IMR-90 (cell line): ENCODE data around the gene TAAR1. TPM values are rescaled to one million over a fixed set of nuclear protein-coding genes. Genes with fewer than 3 reads are reported as not detected.

ENCODE experiments used
- ATAC-seq: fragments of 200-7000 bp; cut with Tn5 transposase; 2 replicates; pipeline ENCODE4 v1.9.1; 2020; ENCODE audit warnings: low read depth, mild to moderate bottlenecking, moderate library complexity
- BruUV-seq: library from RNA; stranded (reverse); fragments of 400-500 nt; replicated peaks from 2 replicates; lab custom pipeline; 2021; lab: Mats Ljungman, UMichigan
- CTCF ChIA-PET: fragments of 300-600 bp; formaldehyde crosslinking; extraction: SDS; loops from one replicate; lab custom pipeline; 2021; ENCODE audit warnings: antibody characterized with exemption; lab: Yijun Ruan, JAX
- POLR2A ChIA-PET: fragments of 300-600 bp; sonication (Branson Sonifier 250); formaldehyde crosslinking; loops from one replicate; lab custom pipeline; 2022; ENCODE audit warnings: antibody characterized with exemption; ENCODE audit not compliant: unreplicated experiment; lab: Charles Lee
- DNase-seq: peaks from one replicate; pipeline ENCODE4 v3.0.0; 2013
- H2AFZ ChIP-seq: replicated peaks from 2 replicates; pipeline ENCODE3; 2013; ENCODE audit warnings: low read length, mild to moderate bottlenecking; ENCODE audit not compliant: poor library complexity
- H2AK5ac ChIP-seq: 2 replicates; pipeline ENCODE4 v1.6.1; 2013; ENCODE audit warnings: low read depth, low read length, inconsistent platforms
- H2AK9ac ChIP-seq: replicated peaks from 2 replicates; pipeline ENCODE3; 2013; ENCODE audit warnings: mild to moderate bottlenecking, low read depth, low read length, moderate library complexity; ENCODE audit not compliant: poor library complexity
- H2BK120ac ChIP-seq: 2 replicates; pipeline ENCODE4 v1.6.1; 2013; ENCODE audit warnings: low read depth, low read length, inconsistent platforms
- H2BK15ac ChIP-seq: 3 replicates; pipeline ENCODE4 v1.6.1; 2013; ENCODE audit warnings: low read depth, low read length, inconsistent platforms
- H2BK20ac ChIP-seq: 2 replicates; pipeline ENCODE4 v1.6.1; 2013; ENCODE audit warnings: low read depth, mild to moderate bottlenecking, inconsistent platforms, low read length, moderate library complexity
- H2BK5ac ChIP-seq: 2 replicates; pipeline ENCODE4 v1.6.1; 2013; ENCODE audit warnings: mild to moderate bottlenecking, low read depth, low read length, inconsistent platforms; ENCODE audit not compliant: poor library complexity, severe bottlenecking
- H3K14ac ChIP-seq: replicated peaks from 2 replicates; pipeline ENCODE4 v1.6.1; 2013; ENCODE audit warnings: low read depth, low read length, inconsistent platforms
- H3K18ac ChIP-seq: 2 replicates; pipeline ENCODE4 v1.6.1; 2013; ENCODE audit warnings: low read depth, low read length, control low read depth
- H3K23ac ChIP-seq: 2 replicates; pipeline ENCODE4 v1.6.1; 2013; ENCODE audit warnings: low read depth, low read length, inconsistent platforms
- H3K27ac ChIP-seq: 2 replicates; pipeline ENCODE4 v1.5.1; 2013; ENCODE audit warnings: mild to moderate bottlenecking, control low read depth, low read length; ENCODE audit not compliant: insufficient read depth
- H3K27me3 ChIP-seq: 2 replicates; pipeline ENCODE4 v1.6.1; 2013; ENCODE audit warnings: low read length; ENCODE audit not compliant: control insufficient read depth, insufficient read depth
- H3K36me3 ChIP-seq: 2 replicates; pipeline ENCODE4 v1.6.1; 2013; ENCODE audit warnings: low read length, mixed read lengths; ENCODE audit not compliant: control insufficient read depth, insufficient read depth
- H3K4ac ChIP-seq: 2 replicates; pipeline ENCODE4 v1.6.1; 2013; ENCODE audit warnings: low read depth, low read length, inconsistent platforms
- H3K4me1 ChIP-seq: 2 replicates; pipeline ENCODE4 v1.6.1; 2013; ENCODE audit warnings: low read length, mixed read lengths; ENCODE audit not compliant: control insufficient read depth, insufficient read depth
- H3K4me2 ChIP-seq: 2 replicates; pipeline ENCODE4 v1.6.1; 2013; ENCODE audit warnings: low read depth, mild to moderate bottlenecking, control low read depth, low read length, moderate library complexity
- H3K4me3 ChIP-seq: 2 replicates; pipeline ENCODE4 v1.5.1; 2013; ENCODE audit warnings: low read depth, mild to moderate bottlenecking, control low read depth, low read length, moderate library complexity; ENCODE audit not compliant: insufficient read depth
- H3K56ac ChIP-seq: 2 replicates; pipeline ENCODE4 v1.6.1; 2013; ENCODE audit warnings: low read length, inconsistent platforms; ENCODE audit not compliant: insufficient read depth; ENCODE audit errors: extremely low read depth
- H3K79me1 ChIP-seq, 2 experiments: 2 replicates each; pipeline ENCODE4 v1.6.1; 2013; ENCODE audit warnings: low read length in 2 of 2, inconsistent platforms in 1 of 2, low read depth in 1 of 2
- H3K9ac ChIP-seq: 2 replicates; pipeline ENCODE4 v1.6.1; 2013; ENCODE audit warnings: low read depth, low read length, control low read depth
- H3K9me1 ChIP-seq: 2 replicates; pipeline ENCODE4 v1.6.1; 2013; ENCODE audit warnings: low read length, inconsistent platforms; ENCODE audit not compliant: insufficient read depth
- H3K9me3 ChIP-seq: 2 replicates; pipeline ENCODE4 v1.6.1; 2013; ENCODE audit warnings: low read length; ENCODE audit not compliant: control insufficient read depth, insufficient read depth
- H4K20me1 ChIP-seq: 2 replicates; pipeline ENCODE4 v1.6.1; 2013; ENCODE audit warnings: low read length, inconsistent platforms; ENCODE audit not compliant: insufficient read depth
- H4K5ac ChIP-seq: 2 replicates; pipeline ENCODE4 v1.6.1; 2013; ENCODE audit warnings: mild to moderate bottlenecking, low read depth, low read length, control low read depth
- H4K8ac ChIP-seq, 2 experiments: 2 replicates each; pipeline ENCODE4 v1.6.1; 2013; ENCODE audit warnings: low read depth in 2 of 2, low read length in 2 of 2, control low read depth in 1 of 2, inconsistent platforms in 1 of 2
- H4K91ac ChIP-seq: 2 replicates; pipeline ENCODE4 v1.6.1; 2013; ENCODE audit warnings: low read depth, low read length, inconsistent platforms; ENCODE audit not compliant: insufficient read depth
- CEBPB ChIP-seq: IDR thresholded peaks from 2 replicates; pipeline ENCODE4 v1.6.1; 2012; ENCODE audit warnings: low read depth, low read length, improper control_type of control experiment
- WGBS, 2 experiments: methylation state at CpG; one replicate each; pipeline versions ENCODE4 v1.1.5 to v1.1.7; 2013; ENCODE audit warnings: missing lambda C conversion rate in 2 of 2; ENCODE audit not compliant: insufficient read length in 1 of 2; ENCODE audit errors: extremely low coverage in 2 of 2; 5-methylcytosine and 5-hydroxymethylcytosine counted together
- dilution Hi-C: fragments of 300-500 bp; cut with HindIII; formaldehyde crosslinking; loops from one replicate; pipeline ENCODE4 v1.14.3; 2018; ENCODE audit warnings: low sequenced_read_pairs; ENCODE audit not compliant: unreplicated experiment
- in situ Hi-C: fragments of 300-500 bp; cut with MboI; formaldehyde crosslinking; loops from 3 replicates; pipeline ENCODE4 v1.14.3; 2019; ENCODE audit warnings: low sequenced_read_pairs, inconsistent platforms, mixed read lengths
- intact Hi-C: fragments of 100-400 bp; cut with micrococcal nuclease; formaldehyde crosslinking; loops from 2 replicates; pipeline ENCODE4 v1.10.0; 2022
- polyA plus RNA-seq, 3 experiments: library from polyadenylated mRNA; depleted of rRNA; stranded (reverse); fragments of >200 nt; gene quantifications; 2 replicates each; pipeline ENCODE4 v1.2.3, GENCODE V29; 2012; ENCODE audit warnings: low replicate concordance in 1 of 3
- total RNA-seq: library from RNA; depleted of rRNA; stranded (reverse); fragments of >200 nt; gene quantifications from 2 replicates; pipeline ENCODE4 v1.2.3, GENCODE V29; 2012

The TAAR1 gene
- total and polyA plus RNA-seq, 2 of the 4 experiments (the other 2 are of a cell fraction), result not detected

DNA sequence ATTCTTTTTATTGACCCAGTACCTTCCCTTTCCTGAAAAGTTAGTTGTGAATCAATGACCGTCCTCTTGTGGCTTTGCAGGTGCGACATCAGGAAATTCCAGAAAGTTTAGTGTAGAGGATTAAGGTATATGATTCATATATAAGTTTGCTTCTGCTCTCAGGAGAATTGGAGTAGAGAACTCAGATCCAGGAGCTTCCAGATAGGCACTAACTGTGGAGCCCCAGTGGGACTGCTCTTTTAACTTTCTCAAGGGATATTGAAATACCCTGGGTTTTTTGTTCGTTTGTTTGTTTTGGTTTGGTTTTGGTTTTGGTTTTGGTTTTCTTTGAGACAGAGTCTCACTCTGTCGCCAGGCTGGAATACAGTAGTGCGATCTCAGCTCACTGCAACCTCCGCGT lies 44.4 kb downstream of the TAAR1 start:
- Histone ChIP-seq H3K9me3 (no peaks in the 10 kb centered on the region), H3K9me1 (no peaks in the 10 kb centered on the region), H2AK5ac (no peak overlapping the region), H3K27me3 (peaks cover 23% of the 10 kb centered on the region), H3K4ac (no peak overlapping the region), H3K14ac (no peak overlapping the region), H2AFZ (no peak overlapping the region), H3K4me3 (no peak overlapping the region), H3K18ac (no peak overlapping the region), H2AK9ac (no peak overlapping the region), H3K23ac (no peak overlapping the region), H2BK120ac (no peak overlapping the region), H2BK5ac (no peak overlapping the region), H4K8ac (no peak overlapping the region), H2BK20ac (no peak overlapping the region), H3K9ac (no peak overlapping the region), H3K36me3 (no peaks in the 10 kb centered on the region), H4K5ac (no peak overlapping the region), H3K79me1 (no peaks in the 10 kb centered on the region), H3K56ac (no peak overlapping the region), H3K4me1 (no peaks in the 10 kb centered on the region), H4K20me1 (no peaks in the 10 kb centered on the region), H2BK15ac (no peak overlapping the region), H3K4me2 (no peak overlapping the region), H3K27ac (no peak overlapping the region), H4K91ac (no peak overlapping the region)
- in situ Hi-C loops (no loop called here), intact Hi-C loops (loop anchor here (5.0 kb wide), 1 partner anchor 38 kb away; no protein-coding TSS in a partner anchor), dilution Hi-C loops (no loop called here)
- no TSS peak for BruUV-seq
- no peak for ATAC-seq
- DNase-seq, result no peak
- no CpG with 5 or more reads among the region's 7 CpGs for WGBS, 2 experiments
- no peak for TF ChIP-seq CEBPB
- POLR2A ChIA-PET, result no interaction called here
- CTCF ChIA-PET, result no interaction called here
